ENCODE data around the gene NDUFS7. TPM values are rescaled to one million over a fixed set of nuclear protein-coding genes. Genes with fewer than 3 reads are reported as not detected.
A peak's percentile ranks its signal among the peaks of the same experiment; 100 is the strongest.

Gene NDUFS7
- polyA plus RNA-seq, 2 of the 4 experiments (the other 2 are of a cell fraction): 19.3 to 68.9 TPM

GRCh38 chr19:1393841-1394240 is 10.1 kb downstream of the NDUFS7 start:
- no peak overlapping the region for H3K4me3 ChIP-seq
- FAIRE-seq (no peak), ATAC-seq (no peak), DNase-seq (ENCODE audit: low read depth in 1 of 2, low spot score in 1 of 2) (no peak)
- H3K9me3 ChIP-seq: no peaks in the 10 kb centered on the region
- ChIA-PET CTCF (interaction anchor here (0.6 kb wide), 1 partner anchor 114 kb away, joined by 3 read pairs; no protein-coding TSS in a partner anchor), POLR2A (no interaction called here)
- no peak for TF ChIP-seq NR3C1 (IDR thresholded peaks at IDR 0.05)
- no peak for TF ChIP-seq BHLHE40 (IDR thresholded peaks at IDR 0.05; ENCODE audit: low read depth, low read length)
- TF ChIP-seq MAX (IDR thresholded peaks at IDR 0.05): no peak
- no peaks in the 10 kb centered on the region for H3K4me1 ChIP-seq
- WGBS (ENCODE audit: missing lambda C conversion rate): 99% methylated on average over 17 of the region's 17 CpGs
- no peak overlapping the region for H3K4me2 ChIP-seq
- H3K27ac ChIP-seq: no peak overlapping the region

- no peak overlapping the region for H3K27ac ChIP-seq
- no peak for FAIRE-seq
- ChIA-PET CTCF (interaction anchor here (0.6 kb wide), 1 partner anchor 115 kb away, joined by 3 read pairs; no protein-coding TSS in a partner anchor), POLR2A (no interaction called here)
- H3K4me2 ChIP-seq: no peak overlapping the region
- TF ChIP-seq KDM5A (IDR thresholded peaks at IDR 0.05) (no peak), JUN (IDR thresholded peaks at IDR 0.05) (no peak), MAX (IDR thresholded peaks at IDR 0.05) (no peak), RCOR1 (IDR thresholded peaks at IDR 0.05; ENCODE audit: low read depth, low read length) (no peak), MYC (IDR thresholded peaks at IDR 0.05; ENCODE audit: borderline replicate concordance, low read length) (no peak), TP53 (CRISPR knock-in tag; IDR thresholded peaks at IDR 0.05) (no peak)
- no peak for DNase-seq (ENCODE audit: low read depth in 1 of 2, low spot score in 1 of 2)
- no peaks in the 10 kb centered on the region for H3K9me3 ChIP-seq
- 85% methylated on average over 15 of the region's 43 CpGs for WGBS (ENCODE audit: missing lambda C conversion rate)
- ATAC-seq: peak in 1 of 2 experiments; percentile 13; a peak in 1 of 6 replicates
- H3K4me1 ChIP-seq: no peaks in the 10 kb centered on the region
- H3K4me3 ChIP-seq: no peak overlapping the region
These were observed 10.8 kb downstream of the NDUFS7 start for GRCh38 chr19:1394252-1395193.

- 94% methylated on average over 9 of the region's 52 CpGs for WGBS (ENCODE audit: missing lambda C conversion rate)
- no peak; a peak in 1 of 6 replicates for ATAC-seq
- ChIA-PET POLR2A (no interaction called here), CTCF (no interaction called here)
- DNase-seq (ENCODE audit: low read depth in 1 of 2, low spot score in 1 of 2): no peak
- Histone ChIP-seq H3K27ac (no peak overlapping the region), H3K4me1 (peaks cover 4% of the 10 kb centered on the region; the same call in 2 of the 3 replicates), H3K4me3 (no peak overlapping the region), H3K4me2 (no peak overlapping the region), H3K9me3 (no peaks in the 10 kb centered on the region)
- TF ChIP-seq RNF2 (IDR thresholded peaks at IDR 0.05; ENCODE audit: borderline replicate concordance, low read depth): no peak
- TF ChIP-seq BHLHE40 (IDR thresholded peaks at IDR 0.05; ENCODE audit: low read depth, low read length): no peak
- TF ChIP-seq FOXS1 (CRISPR knock-in tag; IDR thresholded peaks at IDR 0.05): no peak
- no peak for TF ChIP-seq FOSB (CRISPR knock-in tag; IDR thresholded peaks at IDR 0.05)
- TF ChIP-seq ESRRA (IDR thresholded peaks at IDR 0.05; ENCODE audit: borderline replicate concordance, low read length): no peak
- TF ChIP-seq CBX2 (IDR thresholded peaks at IDR 0.05; ENCODE audit: borderline replicate concordance, low read depth): no peak
- no peak for TF ChIP-seq SREBF2 (IDR thresholded peaks at IDR 0.05)
- TF ChIP-seq RARB (CRISPR knock-in tag; IDR thresholded peaks at IDR 0.05): no peak
- TF ChIP-seq FOSL2 (IDR thresholded peaks at IDR 0.05): no peak
- no peak for TF ChIP-seq FOSL2 (CRISPR knock-in tag; IDR thresholded peaks at IDR 0.05)
- FAIRE-seq: no peak
These were observed 11.7 kb downstream of the NDUFS7 start for GRCh38 chr19:1395194-1396018.

All from A549 (cell line).